Measurements from ENCODE around the gene ELMO1. TPM values are rescaled to one million over a fixed set of nuclear protein-coding genes. Genes with fewer than 3 reads are reported as not detected.

ELMO1 gene
- polyA plus RNA-seq, 3 donors: 11.0 to 14.4 (median 13.3) TPM

DNA sequence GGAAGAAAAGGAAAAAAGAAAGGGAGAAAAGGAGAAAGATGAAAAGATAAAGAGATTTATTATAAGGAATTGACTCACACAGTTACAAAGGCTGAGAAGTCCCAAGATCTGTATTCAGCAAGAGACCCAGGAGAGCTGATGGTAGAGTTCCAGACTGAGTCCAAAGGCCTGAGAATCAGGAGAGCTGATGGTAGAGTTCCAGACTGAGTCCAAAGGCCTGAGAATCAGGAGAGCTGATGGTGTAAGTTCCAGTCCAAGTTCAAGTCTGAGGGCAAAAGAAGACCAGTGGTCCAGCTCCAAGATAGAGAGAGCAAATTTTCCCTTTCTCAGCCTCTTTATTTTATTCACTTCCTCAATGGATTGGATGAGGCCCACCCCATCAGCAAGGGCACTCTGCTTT, 627.0 kb downstream of the ELMO1 start:
- DNase-seq (ENCODE audit: low read depth in 3 of 3, low spot score in 2 of 3): no peak

DNA sequence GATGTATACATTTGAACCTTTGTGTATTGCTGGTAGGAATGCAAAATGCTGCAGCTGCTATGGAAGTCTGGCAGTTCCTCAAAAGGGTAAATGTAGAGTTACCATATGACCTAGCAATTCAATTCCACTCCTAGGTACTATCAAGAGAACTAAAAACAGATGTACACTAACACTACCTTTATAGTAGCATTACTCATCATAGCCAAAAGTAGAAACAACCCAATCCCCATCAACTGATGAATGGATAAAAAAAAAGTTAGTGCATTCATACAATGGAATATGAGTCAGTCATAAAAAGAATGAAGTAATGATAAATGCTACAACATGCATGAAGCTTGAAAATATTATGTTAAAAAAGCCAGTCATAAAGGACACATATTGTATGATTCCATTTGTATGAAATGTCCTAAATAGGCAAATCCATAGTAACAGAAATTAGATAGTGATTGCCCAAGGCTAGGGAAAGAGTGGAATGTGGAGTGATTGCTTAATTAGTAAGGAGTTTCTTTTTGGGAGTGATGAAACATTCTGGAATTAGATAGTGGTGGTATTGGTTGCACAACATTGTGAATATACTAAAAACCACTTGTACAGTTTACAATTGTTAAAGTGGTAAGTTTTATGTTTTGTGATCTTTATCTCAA, 628.0 kb downstream of the ELMO1 start:
- no peak for DNase-seq (ENCODE audit: low read depth in 3 of 3, low spot score in 2 of 3)

DNA sequence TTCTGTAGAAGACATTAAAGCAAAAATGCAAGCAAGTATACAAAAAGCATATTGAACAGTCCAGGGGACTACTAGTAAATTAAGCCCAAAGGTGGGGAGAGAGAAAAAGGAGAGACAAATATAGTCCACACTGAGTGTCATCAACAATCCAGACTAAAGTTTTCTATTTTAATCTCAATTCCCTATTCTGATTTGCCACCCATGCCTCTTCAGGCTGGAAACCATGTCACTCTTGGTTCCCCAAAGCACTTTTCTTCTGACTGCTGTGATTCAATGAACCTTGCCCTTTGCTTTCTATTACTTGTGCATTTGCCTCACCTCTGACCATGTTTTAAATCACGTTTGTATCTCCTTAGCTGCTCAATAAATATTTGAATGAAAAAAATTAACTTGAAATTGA, 629.0 kb downstream of the ELMO1 start:
- DNase-seq (ENCODE audit: low read depth in 3 of 3, low spot score in 2 of 3): no peak

DNA sequence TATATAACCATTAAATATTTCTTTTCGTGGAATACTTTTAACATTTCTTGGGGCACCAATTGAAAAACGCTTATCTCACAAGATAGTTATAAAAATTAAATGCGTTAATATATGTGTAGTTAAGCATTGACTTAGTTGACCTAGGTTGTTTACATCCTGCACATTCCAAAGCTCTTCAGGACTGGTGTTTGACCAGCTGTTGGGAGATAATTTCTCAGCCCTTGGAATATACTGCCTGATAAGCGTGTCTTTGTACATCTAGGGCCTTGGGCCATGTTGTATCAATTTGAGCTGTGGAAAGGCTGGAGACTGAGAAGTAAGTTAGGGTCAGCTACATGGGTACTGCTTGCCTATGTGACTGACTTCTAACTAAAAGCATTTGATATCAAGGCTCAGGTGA, 634.4 kb downstream of the ELMO1 start:
- no peak for DNase-seq (ENCODE audit: low read depth in 3 of 3, low spot score in 2 of 3)

DNA sequence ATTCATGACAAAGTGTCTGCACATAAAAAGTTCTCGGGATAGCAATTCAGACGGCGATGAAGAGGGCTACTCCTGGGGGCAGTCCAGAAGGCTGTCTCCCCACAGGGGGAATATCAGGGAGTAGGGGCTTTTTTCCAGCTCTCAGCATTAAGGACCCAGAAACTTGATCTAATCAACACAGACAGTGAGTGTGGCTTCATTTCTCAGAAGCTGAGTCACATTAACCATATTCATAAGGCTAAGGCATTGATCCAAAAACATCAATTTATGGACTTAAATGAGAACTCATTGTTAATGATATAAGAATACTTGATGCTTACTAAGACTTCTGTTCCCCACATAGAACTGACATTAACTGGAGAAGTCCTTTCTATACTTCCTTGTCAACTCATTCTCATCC, 636.9 kb downstream of the ELMO1 start:
- DNase-seq (ENCODE audit: low read depth in 3 of 3, low spot score in 2 of 3): no peak

DNA sequence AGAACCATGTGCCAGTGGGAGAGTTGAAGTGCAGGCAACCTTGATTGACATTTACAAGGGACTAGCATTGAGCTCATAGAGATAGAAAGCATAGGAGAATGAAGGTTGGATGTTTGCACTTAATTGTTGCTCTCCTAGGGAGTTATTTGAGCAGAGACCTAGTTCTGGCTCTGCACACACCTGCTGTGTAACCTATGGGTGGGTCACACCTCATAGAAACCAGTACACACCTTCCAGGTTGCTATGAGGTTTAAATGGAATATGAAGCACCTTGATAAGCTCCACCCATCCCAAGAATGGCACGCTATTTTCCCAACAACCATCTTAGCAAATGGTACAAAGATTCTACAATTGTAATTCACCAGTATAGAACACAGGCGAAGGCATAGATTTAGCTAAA, 638.2 kb downstream of the ELMO1 start:
- no peak for DNase-seq (ENCODE audit: low read depth in 3 of 3, low spot score in 2 of 3)

DNA sequence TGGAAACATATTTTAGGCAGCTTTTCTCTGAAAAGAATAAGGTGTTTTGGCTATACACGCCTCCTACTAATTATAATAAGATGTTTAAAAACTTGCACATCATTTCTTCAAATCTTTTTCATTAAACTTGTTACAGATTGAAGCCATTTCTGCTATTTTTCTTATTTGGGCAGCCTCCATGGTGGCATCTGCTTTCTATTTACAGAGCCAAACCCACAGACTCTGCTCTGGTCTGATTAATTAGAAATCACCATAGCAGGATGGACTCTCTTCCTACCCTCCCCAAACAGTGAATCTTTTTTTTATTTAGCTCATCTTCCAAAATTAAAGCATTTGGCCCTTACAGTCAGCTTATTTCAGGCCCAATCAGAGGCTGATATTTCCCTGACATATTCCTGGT, 638.6 kb downstream of the ELMO1 start:
- DNase-seq (ENCODE audit: low read depth in 3 of 3, low spot score in 2 of 3): no peak

DNA sequence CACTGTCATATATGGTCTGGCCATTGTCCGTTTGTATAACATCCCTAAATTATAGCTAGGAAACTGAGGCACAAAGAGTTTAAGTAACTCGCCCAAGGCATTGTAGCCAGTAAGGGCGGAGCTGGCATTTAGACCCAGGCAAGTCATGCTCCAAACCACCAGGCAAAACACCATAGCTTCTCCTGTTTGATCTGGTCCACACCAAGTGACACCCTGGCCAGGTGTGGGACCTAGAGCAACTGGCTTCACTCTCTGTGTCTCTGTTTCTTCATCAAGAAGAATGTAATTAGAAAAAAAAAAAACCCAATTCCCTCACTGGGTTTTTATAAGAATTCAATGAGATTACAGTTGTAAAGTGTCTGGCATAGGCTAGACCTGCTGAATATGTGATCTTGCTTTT, 639.2 kb downstream of the ELMO1 start:
- DNase-seq (ENCODE audit: low read depth in 3 of 3, low spot score in 2 of 3): no peak

DNA sequence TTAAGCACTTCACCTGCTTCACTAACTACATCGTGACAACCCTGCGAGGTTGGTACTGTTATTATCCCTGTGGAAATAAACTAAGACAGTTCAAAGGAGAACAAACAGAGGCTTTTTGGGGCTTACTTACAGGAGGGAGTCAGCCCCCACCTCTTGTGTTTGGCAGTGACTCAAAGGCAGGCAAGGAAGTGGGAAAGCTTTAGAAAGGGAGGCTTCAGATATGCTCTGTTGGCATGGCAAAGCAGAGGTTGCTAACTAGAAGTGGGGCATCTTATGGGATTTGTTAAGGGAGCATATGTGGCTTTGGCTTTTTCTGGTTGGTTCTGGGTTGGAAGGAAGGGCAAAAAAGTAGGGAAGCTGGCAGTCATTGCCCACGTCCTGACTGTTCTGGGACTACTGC, 639.6 kb downstream of the ELMO1 start:
- DNase-seq (ENCODE audit: low read depth in 3 of 3, low spot score in 2 of 3): no peak

DNA sequence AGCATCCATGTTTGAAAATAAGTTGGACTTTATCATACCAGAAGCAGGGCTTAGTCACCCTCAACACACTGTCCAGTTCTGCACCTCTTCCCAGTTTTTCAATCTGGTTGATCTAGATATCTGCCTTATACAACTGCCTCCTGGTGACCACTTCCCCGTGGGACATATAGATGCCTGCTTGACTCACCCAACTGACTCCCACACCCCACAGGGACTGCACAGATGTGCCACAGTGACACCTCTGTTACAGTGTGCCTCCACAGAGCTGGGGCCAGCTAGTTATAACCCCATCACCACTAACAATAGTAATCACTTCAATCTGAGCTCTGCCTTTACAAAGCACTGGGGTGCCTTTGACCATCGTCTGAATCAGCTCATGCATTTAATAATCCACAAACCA, 641.8 kb downstream of the ELMO1 start:
- DNase-seq (ENCODE audit: low read depth in 3 of 3, low spot score in 2 of 3): no peak

Other genes with a start within 250 kb of the ELMO1 start
- gene GPR141, start 234.9 kb upstream of the ELMO1 start, polyA plus RNA-seq (ENCODE audit: insufficient read length in 3 of 3): under 1 TPM; 0.19 to 0.44 (median 0.42) TPM

All from right renal cortex interstitium (tissue), 3 donors.